ENCODE measurements around the gene JAK2. TPM values are rescaled to one million over a fixed set of nuclear protein-coding genes. Genes with fewer than 3 reads are reported as not detected.

The JAK2 gene
- total and polyA plus RNA-seq, 4 donors, result 5.3 to 30.5 (median 17.1) TPM

- DNase-seq (no peak), ATAC-seq (ENCODE audit: insufficient read depth, low FRiP score) (no peak)
- Histone ChIP-seq H3K27ac (ENCODE audit: low read depth in 1 of 2, low read length in 1 of 2) (no peak overlapping the region), H3K36me3 (ENCODE audit: control insufficient read depth in 4 of 4, insufficient read depth in 4 of 4, low read length in 4 of 4) (no peaks in the 10 kb centered on the region), H3K27me3 (ENCODE audit: control insufficient read depth in 3 of 3, insufficient read depth in 3 of 3, low read length in 2 of 3) (no peaks in the 10 kb centered on the region), H3K9me3 (ENCODE audit: control insufficient read depth in 4 of 4, insufficient read depth in 3 of 4, low read length in 3 of 4) (peaks cover 0 to 2% (median 0%) of the 10 kb centered on the region in 4 donors), H3K9ac (ENCODE audit: insufficient read depth in 1 of 2, low read length in 2 of 2) (no peak overlapping the region), H3K4me1 (ENCODE audit: control insufficient read depth in 5 of 5, insufficient read depth in 5 of 5, low read length in 5 of 5) (peaks cover 0 to 2% (median 0%) of the 10 kb centered on the region in 5 donors), H3K4me3 (no peak overlapping the region)
- TF ChIP-seq, protein P1, sequence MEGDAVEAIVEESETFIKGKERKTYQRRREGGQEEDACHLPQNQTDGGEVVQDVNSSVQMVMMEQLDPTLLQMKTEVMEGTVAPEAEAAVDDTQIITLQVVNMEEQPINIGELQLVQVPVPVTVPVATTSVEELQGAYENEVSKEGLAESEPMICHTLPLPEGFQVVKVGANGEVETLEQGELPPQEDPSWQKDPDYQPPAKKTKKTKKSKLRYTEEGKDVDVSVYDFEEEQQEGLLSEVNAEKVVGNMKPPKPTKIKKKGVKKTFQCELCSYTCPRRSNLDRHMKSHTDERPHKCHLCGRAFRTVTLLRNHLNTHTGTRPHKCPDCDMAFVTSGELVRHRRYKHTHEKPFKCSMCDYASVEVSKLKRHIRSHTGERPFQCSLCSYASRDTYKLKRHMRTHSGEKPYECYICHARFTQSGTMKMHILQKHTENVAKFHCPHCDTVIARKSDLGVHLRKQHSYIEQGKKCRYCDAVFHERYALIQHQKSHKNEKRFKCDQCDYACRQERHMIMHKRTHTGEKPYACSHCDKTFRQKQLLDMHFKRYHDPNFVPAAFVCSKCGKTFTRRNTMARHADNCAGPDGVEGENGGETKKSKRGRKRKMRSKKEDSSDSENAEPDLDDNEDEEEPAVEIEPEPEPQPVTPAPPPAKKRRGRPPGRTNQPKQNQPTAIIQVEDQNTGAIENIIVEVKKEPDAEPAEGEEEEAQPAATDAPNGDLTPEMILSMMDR (IDR thresholded peaks at IDR 0.05; ENCODE audit: control extremely low read depth, extremely low read depth), result no peak
- 79 to 81% methylated on average over 2 of the region's 2 CpGs for WGBS, 2 donors
These were observed 19.8 kb upstream of the JAK2 start for GRCh38 chr9:4965174-4965821.

GRCh38 chr9:4967523-4967922 lies 17.5 kb upstream of the JAK2 start:
- ATAC-seq (ENCODE audit: insufficient read depth, low FRiP score) (no peak), DNase-seq (no peak)
- H3K36me3 ChIP-seq (ENCODE audit: control insufficient read depth in 4 of 4, insufficient read depth in 4 of 4, low read length in 4 of 4), result no peaks in the 10 kb centered on the region
- H3K4me1 ChIP-seq (ENCODE audit: control insufficient read depth in 5 of 5, insufficient read depth in 5 of 5, low read length in 5 of 5), result peaks cover 0 to 2% (median 0%) of the 10 kb centered on the region in 5 donors
- no peaks in the 10 kb centered on the region for H3K27me3 ChIP-seq (ENCODE audit: control insufficient read depth in 3 of 3, insufficient read depth in 3 of 3, low read length in 2 of 3)
- peaks cover 0 to 2% (median 0%) of the 10 kb centered on the region in 4 donors for H3K9me3 ChIP-seq (ENCODE audit: control insufficient read depth in 4 of 4, insufficient read depth in 3 of 4, low read length in 3 of 4)
- TF ChIP-seq, protein P1 (IDR thresholded peaks at IDR 0.05; ENCODE audit: control extremely low read depth, extremely low read depth), result no peak
- H3K9ac ChIP-seq (ENCODE audit: insufficient read depth in 1 of 2, low read length in 2 of 2), result no peak overlapping the region
- 82 to 92% methylated on average over 3 of the region's 3 CpGs for WGBS, 2 donors
- no peak overlapping the region for H3K27ac ChIP-seq (ENCODE audit: low read depth in 1 of 2, low read length in 1 of 2)
- no peak overlapping the region for H3K4me3 ChIP-seq

DNA sequence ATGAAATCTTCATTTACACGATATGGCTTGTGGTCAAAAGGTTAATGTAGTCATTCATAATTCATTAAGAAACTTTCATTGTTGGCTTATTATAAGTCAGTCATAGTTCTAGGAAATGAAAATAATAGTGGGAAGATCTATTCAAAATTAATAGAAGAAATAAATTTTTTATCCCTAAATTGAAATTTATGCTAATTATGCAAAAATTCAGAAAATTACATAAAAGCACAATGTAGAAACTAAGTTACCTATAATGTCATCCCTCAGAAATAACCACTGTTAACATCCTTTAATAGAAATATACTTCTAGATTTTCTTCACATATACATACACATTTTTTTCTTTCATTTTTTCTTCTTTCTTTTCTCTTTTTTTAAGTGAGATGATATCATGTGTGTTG lies 15.9 kb upstream of the JAK2 start:
- Histone ChIP-seq H3K9me3 (ENCODE audit: control insufficient read depth in 4 of 4, insufficient read depth in 3 of 4, low read length in 3 of 4) (no peaks in the 10 kb centered on the region), H3K4me3 (no peak overlapping the region), H3K27ac (ENCODE audit: low read depth in 1 of 2, low read length in 1 of 2) (no peak overlapping the region), H3K9ac (ENCODE audit: insufficient read depth in 1 of 2, low read length in 2 of 2) (no peak overlapping the region), H3K4me1 (ENCODE audit: control insufficient read depth in 5 of 5, insufficient read depth in 5 of 5, low read length in 5 of 5) (peaks cover 0 to 2% (median 0%) of the 10 kb centered on the region in 5 donors), H3K36me3 (ENCODE audit: control insufficient read depth in 4 of 4, insufficient read depth in 4 of 4, low read length in 4 of 4) (no peaks in the 10 kb centered on the region), H3K27me3 (ENCODE audit: control insufficient read depth in 3 of 3, insufficient read depth in 3 of 3, low read length in 2 of 3) (no peaks in the 10 kb centered on the region)
- ATAC-seq (ENCODE audit: insufficient read depth, low FRiP score), result no peak
- TF ChIP-seq, protein P1 (IDR thresholded peaks at IDR 0.05; ENCODE audit: control extremely low read depth, extremely low read depth), result no peak
- 85 to 89% methylated on average over 1 of the region's 1 CpG for WGBS, 2 donors
- DNase-seq, result no peak

Measured in lung (tissue), 12 donors.